Endodermal cell (in vitro differentiated cells): Measurements from ENCODE around the gene CHD6. TPM values are rescaled to one million over a fixed set of nuclear protein-coding genes. Genes with fewer than 3 reads are reported as not detected.

Experiments used
- DNase-seq: peaks from one replicate; pipeline ENCODE4 v3.0.0-alpha.2; 2017
- H3K27ac ChIP-seq: 2 replicates; pipeline ENCODE4 v1.5.1; 2013; ENCODE audit warnings: mild to moderate bottlenecking, low read depth, low read length, moderate library complexity
- H3K27me3 ChIP-seq: 2 replicates; pipeline ENCODE4 v1.6.1; 2013; ENCODE audit warnings: mild to moderate bottlenecking, low read length, moderate library complexity; ENCODE audit not compliant: insufficient read depth, control insufficient read depth, poor library complexity, severe bottlenecking
- H3K36me3 ChIP-seq: 2 replicates; pipeline ENCODE4 v1.7.0; 2013; ENCODE audit warnings: mild to moderate bottlenecking, low read length, moderate library complexity; ENCODE audit not compliant: control insufficient read depth, insufficient read depth
- H3K4me1 ChIP-seq: one replicate; pipeline ENCODE4 v1.7.0; 2013; ENCODE audit warnings: low read length; ENCODE audit not compliant: control insufficient read depth, insufficient read depth
- H3K4me3 ChIP-seq: 2 replicates; pipeline ENCODE4 v1.5.1; 2013; ENCODE audit warnings: mild to moderate bottlenecking, low read length, moderate library complexity
- H3K9ac ChIP-seq: 2 replicates; pipeline ENCODE4 v1.6.1; 2013; ENCODE audit warnings: mild to moderate bottlenecking, low read length, moderate library complexity; ENCODE audit not compliant: poor library complexity, severe bottlenecking; ENCODE audit errors: extremely low read depth
- H3K9me3 ChIP-seq: 2 replicates; pipeline ENCODE4 v1.6.1; 2013; ENCODE audit warnings: mild to moderate bottlenecking, low read length, moderate library complexity; ENCODE audit not compliant: control insufficient read depth
- H3K27ac Mint-ChIP-seq: 2 replicates; pipeline ENCODE4 v1.8.0; 2020; ENCODE audit warnings: mixed read lengths
- H3K27me3 Mint-ChIP-seq: 2 replicates; pipeline ENCODE4 v1.8.0; 2021; ENCODE audit warnings: mild to moderate bottlenecking, mixed read lengths; ENCODE audit not compliant: insufficient read depth
- H3K36me3 Mint-ChIP-seq: 2 replicates; pipeline ENCODE4 v1.8.0; 2020; ENCODE audit warnings: low read depth, mixed read lengths
- H3K4me1 Mint-ChIP-seq: 2 replicates; pipeline ENCODE4 v1.8.0; 2020; ENCODE audit warnings: mixed read lengths
- H3K4me3 Mint-ChIP-seq: 2 replicates; pipeline ENCODE4 v1.8.0; 2020; ENCODE audit warnings: mild to moderate bottlenecking, moderate library complexity, mixed read lengths
- H3K9me3 Mint-ChIP-seq: 2 replicates; pipeline ENCODE4 v1.8.0; 2020; ENCODE audit warnings: mild to moderate bottlenecking, mixed read lengths
- CTCF ChIP-seq: fragments of 200-600 bp; sonication (generic); conservative IDR thresholded peaks from 2 replicates; pipeline ENCODE4 v1.5.0; 2021; ENCODE audit warnings: antibody characterized with exemption, mild to moderate bottlenecking
- WGBS, 2 experiments: methylation state at CpG; one replicate each; pipeline versions ENCODE4 v1.1.5 to v1.1.7; 2013; ENCODE audit warnings: missing lambda C conversion rate in 2 of 2, mixed read lengths in 1 of 2; ENCODE audit not compliant: insufficient coverage in 1 of 2, insufficient read length in 1 of 2; 5-methylcytosine and 5-hydroxymethylcytosine counted together
- total RNA-seq, 2 donors: library from RNA; stranded (reverse); fragmentation: NEBNext Ultra II Directional in 1 of 2; extraction: Animal tissue kit (Norgen Biotek cat#: 25700) in 1 of 2; gene quantifications; 2 replicates in 1 of 2; 3 replicates in 1 of 2; pipeline ENCODE4 v1.2.1, GENCODE V29; 2021

The CHD6 gene
- total RNA-seq, 2 donors from 2014 or later = 82.5 to 107 TPM

- Histone ChIP-seq H3K4me3 (no peak overlapping the region), H3K9me3 (no peaks in the 10 kb centered on the region), H3K36me3 (peaks cover 79% of the 10 kb centered on the region), H3K9ac (no peak overlapping the region), H3K27me3 (no peaks in the 10 kb centered on the region), H3K4me1 (no peaks in the 10 kb centered on the region), H3K27ac (no peak overlapping the region)
- no peak for DNase-seq
- H3K9me3 Mint-ChIP-seq = no peaks in the 10 kb centered on the region
- H3K36me3 Mint-ChIP-seq = peaks cover 85% of the 10 kb centered on the region
- no peaks in the 10 kb centered on the region for H3K27me3 Mint-ChIP-seq
- TF ChIP-seq CTCF = no peak
- H3K27ac Mint-ChIP-seq = no peak overlapping the region
- no peak overlapping the region for H3K4me3 Mint-ChIP-seq
- no peaks in the 10 kb centered on the region for H3K4me1 Mint-ChIP-seq
These were observed 174.5 kb downstream of the CHD6 start for GRCh38 chr20:41443691-41444090.

GRCh38 chr20:41440882-41441281 lies 177.3 kb downstream of the CHD6 start:
- no peaks in the 10 kb centered on the region for H3K27me3 Mint-ChIP-seq
- TF ChIP-seq CTCF = no peak
- 94 to 100% methylated on average over 3 of the region's 3 CpGs for WGBS, 2 experiments
- Histone ChIP-seq H3K4me3 (no peak overlapping the region), H3K9me3 (no peaks in the 10 kb centered on the region), H3K9ac (no peak overlapping the region), H3K27me3 (no peaks in the 10 kb centered on the region), H3K36me3 (peaks cover 72% of the 10 kb centered on the region), H3K27ac (no peak overlapping the region), H3K4me1 (no peaks in the 10 kb centered on the region)
- H3K36me3 Mint-ChIP-seq = peaks cover 84% of the 10 kb centered on the region
- no peak overlapping the region for H3K27ac Mint-ChIP-seq
- H3K4me1 Mint-ChIP-seq = no peaks in the 10 kb centered on the region
- no peak overlapping the region for H3K4me3 Mint-ChIP-seq
- no peaks in the 10 kb centered on the region for H3K9me3 Mint-ChIP-seq
- DNase-seq = no peak

DNA sequence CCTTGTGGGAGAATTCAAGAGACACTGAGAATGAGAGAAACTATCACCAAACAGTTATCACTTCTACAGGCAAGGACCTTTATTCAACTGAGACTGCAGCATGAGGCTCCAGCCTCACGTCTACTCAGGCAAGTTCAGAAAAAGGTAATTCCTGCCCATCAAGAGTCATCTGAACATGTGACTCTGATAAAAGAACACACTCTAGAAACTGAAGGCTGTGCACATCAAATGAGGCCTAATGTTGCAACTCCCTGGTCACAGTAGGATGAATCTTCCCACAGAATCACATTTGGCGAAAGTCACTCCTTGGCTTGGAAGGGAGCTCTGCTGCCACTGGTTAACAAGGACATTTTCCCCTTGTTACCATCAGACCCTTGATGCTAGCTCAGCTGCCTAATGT lies 180.3 kb downstream of the CHD6 start:
- no peak for DNase-seq
- Histone ChIP-seq H3K36me3 (peaks cover 67% of the 10 kb centered on the region), H3K4me3 (no peak overlapping the region), H3K4me1 (no peaks in the 10 kb centered on the region), H3K27ac (no peak overlapping the region), H3K9ac (no peak overlapping the region), H3K9me3 (no peaks in the 10 kb centered on the region), H3K27me3 (no peaks in the 10 kb centered on the region)
- TF ChIP-seq CTCF = no peak
- Mint-ChIP-seq H3K27me3 (no peaks in the 10 kb centered on the region), H3K4me1 (no peaks in the 10 kb centered on the region), H3K4me3 (no peak overlapping the region), H3K36me3 (peaks cover 89% of the 10 kb centered on the region), H3K27ac (no peak overlapping the region), H3K9me3 (no peaks in the 10 kb centered on the region)
- WGBS, 2 experiments = 67 to 71% methylated on average over 2 of the region's 2 CpGs
